HepG2 (cell line): ENCODE results near the gene MBD3L3.
"Not testable (repeated sequence)": the region's sequence is repeated elsewhere in the genome, so short reads cannot be mapped to it uniquely, and the experiment has no call there.

ENCODE experiments used
- BCLAF1 ChIP-seq: fragments of 450-650 bp; IDR thresholded peaks from 2 replicates; pipeline ENCODE4 v1.6.1; 2017; ENCODE audit warnings: mild to moderate bottlenecking
- CTCF ChIP-seq: sonication (generic); formaldehyde crosslinking; IDR thresholded peaks from 2 replicates; pipeline ENCODE4 v1.5.0; 2020; ENCODE audit warnings: mild to moderate bottlenecking, missing genetic modification reagents, moderate library complexity
- FOXP4 ChIP-seq: sonication (generic); formaldehyde crosslinking; IDR thresholded peaks from 2 replicates; pipeline ENCODE4 v1.4.0; 2020; ENCODE audit warnings: missing genetic modification reagents
- KAT2B ChIP-seq: fragments of 150-350 bp; IDR thresholded peaks from 2 replicates; pipeline ENCODE4 v1.6.1; 2014; ENCODE audit warnings: low read depth, low read length, borderline replicate concordance
- MAX ChIP-seq: IDR thresholded peaks from 2 replicates; pipeline ENCODE4 v1.6.1; 2012; ENCODE audit warnings: inconsistent platforms
- NKX3-1 ChIP-seq: sonication (generic); formaldehyde crosslinking; IDR thresholded peaks from 2 replicates; pipeline ENCODE4 v1.5.0; 2020; ENCODE audit warnings: missing genetic modification reagents
- POLR2A ChIP-seq, 2 experiments: IDR thresholded peaks; 2 replicates each; pipeline ENCODE4 v1.6.1; 2011; ENCODE audit warnings: low read depth in 2 of 2, low read length in 2 of 2, mild to moderate bottlenecking in 1 of 2, moderate library complexity in 1 of 2; ENCODE audit not compliant: insufficient read depth in 1 of 2
- POLR2AphosphoS5 ChIP-seq: IDR thresholded peaks from 2 replicates; pipeline ENCODE4 v1.6.1; 2012; ENCODE audit warnings: low read depth, low read length
- SATB2 ChIP-seq: sonication (generic); formaldehyde crosslinking; IDR thresholded peaks from 2 replicates; pipeline ENCODE4 v1.5.0; 2020; ENCODE audit warnings: missing genetic modification reagents
- ZNF18 ChIP-seq: sonication (generic); formaldehyde crosslinking; IDR thresholded peaks from 2 replicates; pipeline ENCODE4 v1.8.0; 2022; ENCODE audit warnings: mild to moderate bottlenecking, missing genetic modification reagents; ENCODE audit not compliant: insufficient replicate concordance
- ZSCAN25 ChIP-seq: sonication (generic); formaldehyde crosslinking; IDR thresholded peaks from 2 replicates; pipeline ENCODE4 v1.8.0; 2022; ENCODE audit warnings: mild to moderate bottlenecking, missing genetic modification reagents

GRCh38 chr19:7055679-7056078, 2.8 kb downstream of the MBD3L3 start:
- TF ChIP-seq SATB2; FOXP4 (CRISPR knock-in tag); POLR2A (IDR thresholded peaks at IDR 0.05; ENCODE audit: insufficient read depth in 1 of 2, low read depth in 2 of 2, low read length in 2 of 2); POLR2AphosphoS5; CTCF (CRISPR knock-in tag); ZSCAN25; ZNF18 (CRISPR knock-in tag); BCLAF1; KAT2B; MAX; NKX3-1: not testable (repeated sequence)
